ENCODE data around the gene FCHSD2.
"Not testable (repeated sequence)": the region's sequence is repeated elsewhere in the genome, so short reads cannot be mapped to it uniquely, and the experiment has no call there.

Gene FCHSD2

DNA sequence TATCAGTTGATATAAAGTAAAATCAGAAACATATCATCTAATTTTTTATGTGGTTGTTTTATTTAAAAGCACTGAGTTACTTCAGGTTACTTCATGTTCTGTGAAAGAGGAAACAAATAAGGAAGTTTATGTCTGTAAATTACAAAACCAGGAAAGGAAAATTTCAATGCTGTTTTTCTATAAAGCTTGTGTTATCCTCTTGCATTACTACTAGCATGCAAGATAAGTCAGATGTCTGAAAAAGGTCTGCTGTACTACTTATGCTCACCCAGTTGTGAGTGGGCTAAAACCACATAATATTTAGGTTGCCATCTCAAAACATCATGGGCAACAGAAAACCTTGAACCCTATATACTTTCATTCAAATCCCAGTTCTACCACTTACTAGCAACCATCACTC lies 206.4 kb downstream of the FCHSD2 start:
- no peak for DNase-seq

DNA sequence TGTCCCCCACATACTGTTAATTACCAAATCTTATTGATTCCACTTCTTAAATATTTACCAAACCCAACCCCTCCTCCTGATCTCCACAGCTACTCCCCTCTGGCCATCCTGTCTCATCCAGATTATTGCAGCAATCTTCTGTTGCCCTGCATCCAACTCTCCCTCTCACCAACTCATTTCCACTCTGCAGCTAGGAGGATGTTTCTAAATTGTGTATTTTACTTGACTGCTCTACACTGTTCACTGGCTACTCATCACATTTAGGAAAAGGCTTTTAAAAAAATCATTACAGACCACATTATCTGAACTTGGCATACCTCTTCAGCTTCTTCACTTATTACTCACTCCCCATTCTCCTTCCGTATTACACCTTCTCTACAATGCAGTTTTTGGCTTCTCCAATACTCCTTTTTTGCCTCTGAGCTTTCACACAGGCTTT lies 210.0 kb downstream of the FCHSD2 start:
- DNase-seq, result no peak

DNA sequence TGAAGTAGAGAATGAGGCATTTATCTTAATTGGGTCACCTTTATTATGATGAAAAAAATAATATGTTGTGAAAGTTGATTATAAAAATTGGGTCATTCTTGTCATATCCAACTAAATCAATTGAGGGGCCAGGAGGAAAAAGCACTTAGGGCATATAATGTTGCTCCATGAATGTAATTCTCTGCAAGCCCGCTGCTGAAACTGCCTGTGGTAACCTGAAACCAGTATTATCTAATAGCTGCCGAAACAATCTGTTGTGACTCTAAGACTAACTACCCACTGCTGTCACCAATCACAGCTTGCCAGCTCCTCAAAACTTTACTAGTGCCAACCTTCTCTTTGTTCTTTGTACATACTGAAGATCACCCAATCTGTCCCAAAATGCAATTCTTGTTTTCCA lies 212.1 kb downstream of the FCHSD2 start:
- DNase-seq, result no peak

DNA sequence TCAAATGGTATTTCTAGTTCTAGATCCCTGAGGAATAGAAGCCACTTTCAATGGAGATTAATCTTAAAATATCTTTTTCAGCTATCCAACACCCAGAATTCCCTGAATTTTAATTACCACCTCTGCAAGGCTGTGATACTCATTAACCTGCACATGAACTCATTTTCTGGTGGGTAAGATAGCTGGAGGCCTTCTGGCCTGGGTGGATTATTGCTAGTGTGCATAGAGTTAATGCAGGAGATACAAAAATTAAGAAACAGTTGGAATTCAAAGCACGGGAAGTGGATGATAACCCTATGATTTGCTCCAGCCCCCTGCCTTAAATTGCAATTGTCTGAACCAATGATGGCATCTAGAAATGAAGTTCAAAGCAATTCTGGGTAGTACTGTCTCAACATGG lies 212.9 kb downstream of the FCHSD2 start:
- no peak for DNase-seq

DNA sequence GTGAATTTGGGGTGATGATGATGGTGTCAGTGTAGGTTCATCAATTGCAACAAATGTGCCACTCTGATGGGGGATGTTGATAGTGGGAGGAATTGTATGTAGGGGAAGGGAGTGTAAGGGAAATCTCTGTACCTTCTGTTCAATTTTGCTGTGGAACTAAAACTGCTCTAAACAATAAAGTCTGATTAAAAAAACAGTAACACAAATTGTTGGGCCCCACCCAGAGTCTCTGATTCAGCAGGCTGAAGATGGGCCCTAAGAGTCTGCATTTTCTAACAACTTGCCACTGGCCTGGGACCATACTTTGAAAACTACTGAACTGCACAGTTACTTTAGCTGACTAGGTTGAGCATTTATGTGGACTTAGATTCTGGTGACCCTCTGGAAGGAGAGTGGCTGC lies 214.7 kb downstream of the FCHSD2 start:
- no peak for DNase-seq

DNA sequence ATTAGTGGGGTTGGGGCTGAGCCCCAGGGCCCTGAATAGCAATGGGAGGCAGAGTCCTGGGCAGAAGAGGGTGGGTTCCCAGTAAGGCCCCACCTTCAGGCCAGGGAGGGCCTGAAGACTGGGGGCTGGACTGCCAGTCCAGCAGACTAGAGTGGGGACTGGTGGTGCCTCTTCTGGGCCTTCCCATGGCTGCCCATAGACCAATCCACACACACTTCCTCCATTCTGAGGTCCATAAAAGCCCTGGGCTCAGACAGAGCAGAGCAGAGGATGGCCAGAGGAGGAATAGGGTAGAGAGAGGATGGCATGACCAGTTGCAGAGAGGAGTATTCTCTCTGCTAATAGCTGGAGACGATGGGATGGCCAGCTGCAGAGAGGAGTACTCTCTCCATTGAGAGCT lies 216.0 kb downstream of the FCHSD2 start:
- DNase-seq, result no peak

DNA sequence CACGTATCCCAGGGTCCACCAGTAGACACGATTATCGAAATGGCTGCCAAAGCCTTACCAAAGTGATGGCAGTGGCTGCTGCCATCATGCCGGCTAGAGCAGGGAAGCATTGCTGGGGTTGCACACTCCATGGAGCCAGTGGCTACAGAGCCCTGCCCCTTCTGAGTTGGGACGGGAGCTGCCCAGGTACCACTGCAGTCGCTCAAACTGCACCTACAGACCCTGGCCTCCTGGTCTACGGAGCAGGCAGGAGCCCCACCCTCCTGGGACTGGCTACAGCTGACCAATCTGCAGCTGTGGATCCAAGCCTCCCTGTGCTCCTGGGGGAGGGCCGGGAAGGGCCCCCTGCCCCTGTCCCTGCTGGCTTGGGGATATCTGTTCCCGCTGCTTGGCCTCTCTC lies 216.5 kb downstream of the FCHSD2 start:
- DNase-seq, result no peak

DNA sequence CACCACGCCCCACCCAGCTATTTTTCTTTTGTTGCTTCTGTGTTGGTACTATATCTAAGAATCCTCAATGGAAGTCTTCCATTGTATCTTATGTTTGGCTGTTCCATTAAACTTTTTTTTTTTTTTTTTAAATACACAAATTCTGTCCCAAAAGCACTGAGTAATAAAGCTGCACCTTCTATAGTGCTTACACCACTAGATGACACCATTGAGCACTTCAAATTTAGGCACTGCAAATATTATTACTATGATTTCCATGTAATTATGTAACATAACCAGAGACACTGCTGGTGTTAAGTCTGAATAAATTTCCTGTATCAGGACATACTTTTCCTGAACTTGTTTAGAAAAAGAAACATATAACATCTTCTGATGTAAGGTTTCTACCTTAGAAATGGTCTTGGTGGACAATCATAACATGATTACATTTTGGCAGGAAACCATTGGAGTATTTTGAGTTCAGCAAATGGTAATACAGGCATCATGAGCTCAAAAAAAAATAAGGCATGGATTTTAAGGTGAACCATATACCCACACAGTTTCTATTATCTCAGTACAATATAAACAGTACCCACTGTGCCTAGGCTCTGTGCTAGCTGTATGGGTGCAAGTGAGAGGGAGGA lies 217.4 kb downstream of the FCHSD2 start:
- DNase-seq, result no peak

DNA sequence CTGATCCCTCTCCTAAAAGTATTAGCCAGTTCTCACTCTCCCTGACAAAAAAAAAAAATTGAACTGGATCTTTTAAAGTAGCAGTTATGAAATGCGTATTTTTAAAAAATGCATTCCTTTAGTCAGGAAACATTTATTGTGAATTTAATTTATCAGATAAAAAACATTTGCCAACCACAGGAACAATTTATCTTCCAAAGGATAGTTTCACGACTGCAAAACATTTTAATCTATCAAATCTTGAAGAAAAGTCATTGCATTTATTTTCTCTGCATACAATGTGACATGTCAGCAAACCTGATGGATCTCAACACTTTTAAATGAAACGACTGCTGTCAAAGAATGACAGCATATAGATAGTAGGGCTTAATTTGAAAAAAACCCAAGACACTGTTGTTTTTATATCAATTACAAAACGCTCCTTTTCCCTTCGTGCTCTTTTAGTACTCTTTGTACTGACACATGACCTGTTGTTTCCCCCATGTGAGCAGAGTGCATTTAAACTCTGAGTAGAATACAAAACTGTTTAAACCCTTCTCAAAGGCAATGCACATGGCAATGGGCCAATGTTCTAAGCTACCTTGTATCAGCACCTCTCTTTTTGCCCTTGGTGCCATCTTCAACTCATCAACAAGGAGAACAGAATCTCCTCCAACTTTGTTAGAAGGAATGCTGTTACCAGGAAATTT lies 220.9 kb downstream of the FCHSD2 start:
- peak in 1 of 56 donors; percentile 36 for DNase-seq

DNA sequence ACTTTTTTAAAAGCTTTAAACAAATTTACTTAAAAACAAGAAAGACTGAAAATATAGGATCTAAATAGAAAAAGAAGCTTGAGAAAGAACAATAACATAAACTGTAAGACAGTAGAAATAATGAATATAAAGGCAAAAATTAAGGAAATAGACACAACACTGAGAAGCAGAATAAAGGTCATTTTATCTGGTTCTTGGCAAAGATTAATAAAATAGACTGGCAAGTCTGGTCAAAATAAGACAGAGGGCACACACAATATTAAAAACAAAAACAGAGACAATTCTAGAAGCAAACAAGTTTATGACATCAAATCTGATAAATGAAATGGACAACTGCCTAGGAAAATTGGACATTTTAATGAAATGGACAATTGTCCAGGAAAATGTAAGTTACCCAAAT lies 222.1 kb downstream of the FCHSD2 start:
- DNase-seq, result no peak

DNA sequence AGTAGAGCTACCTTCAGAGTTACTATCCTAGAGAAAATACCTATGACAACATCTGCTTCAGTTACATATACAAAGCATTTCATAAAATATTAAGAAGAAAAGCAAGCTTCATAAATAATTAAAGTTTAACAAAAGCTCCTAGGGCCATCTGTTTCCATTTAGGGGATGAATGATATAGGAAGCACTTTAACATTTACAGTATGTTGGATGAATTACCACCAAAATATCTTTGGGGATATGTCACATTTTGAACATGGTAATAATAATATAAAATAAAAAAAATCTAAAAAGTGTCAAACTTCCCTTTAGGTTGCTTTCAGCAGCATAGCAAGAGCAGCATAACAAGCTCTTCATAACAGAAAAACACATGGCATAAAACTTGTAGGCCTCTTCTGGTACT lies 223.3 kb downstream of the FCHSD2 start:
- no peak for DNase-seq

DNA sequence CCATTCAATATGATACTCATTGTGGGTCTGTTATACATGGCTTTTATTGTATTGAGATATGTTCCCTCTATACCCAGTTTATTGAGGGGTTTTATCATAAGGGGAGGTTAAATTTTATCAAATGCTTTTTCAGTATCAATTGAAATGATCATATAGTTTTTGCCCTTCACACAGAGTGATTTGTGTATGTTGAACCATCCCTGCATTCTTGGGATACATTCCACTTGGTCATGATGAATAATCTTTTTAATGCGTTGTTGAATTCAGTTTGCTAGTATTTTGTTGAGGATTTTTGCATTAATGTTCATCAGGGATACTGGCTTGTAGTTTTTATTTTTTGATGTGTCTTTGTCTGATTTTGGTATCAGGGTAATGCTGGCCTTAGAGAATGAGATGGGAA lies 229.9 kb downstream of the FCHSD2 start:
- DNase-seq, result no peak

DNA sequence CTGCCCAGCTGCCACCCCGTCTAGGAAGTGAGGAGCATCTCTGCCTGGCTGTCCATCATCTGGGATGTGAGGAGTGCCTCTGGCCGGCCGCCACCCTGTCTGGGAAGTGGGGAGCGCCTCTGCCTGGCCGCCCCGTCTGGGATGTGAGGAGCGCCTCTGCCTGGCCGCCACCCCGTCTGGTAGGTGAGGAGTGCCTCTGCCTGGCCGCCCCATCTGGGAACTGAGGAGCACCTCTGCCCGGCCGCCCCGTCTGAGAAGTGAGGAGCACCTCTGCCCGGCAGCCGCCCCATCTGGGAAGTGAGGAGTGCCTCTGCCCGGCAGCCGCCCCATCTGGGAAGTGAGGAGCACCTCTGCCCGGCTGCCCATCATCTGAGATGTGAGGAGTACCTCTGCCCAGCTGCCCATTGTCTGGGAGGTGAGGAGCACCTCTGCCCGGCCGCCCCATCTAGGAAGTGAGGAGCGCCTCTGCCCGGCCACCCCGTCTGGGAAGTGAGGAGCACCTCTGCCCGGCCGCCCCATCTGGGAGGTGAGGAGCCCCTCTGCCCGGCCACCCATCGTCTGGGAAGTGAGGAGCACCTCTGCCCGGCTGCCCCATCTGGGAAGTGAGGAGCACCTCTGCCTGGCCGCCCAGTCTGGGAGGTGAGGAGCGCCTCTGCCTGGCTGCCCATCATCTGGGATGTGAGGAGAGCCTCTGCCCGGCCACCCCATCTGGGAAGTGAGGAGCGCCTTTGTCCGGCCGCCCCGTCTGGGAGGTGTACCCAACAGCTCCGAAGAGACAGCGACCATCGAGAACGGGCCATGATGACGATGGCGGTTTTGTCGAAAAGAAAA lies 232.3 kb downstream of the FCHSD2 start:
- not testable (repeated sequence) for DNase-seq

DNA sequence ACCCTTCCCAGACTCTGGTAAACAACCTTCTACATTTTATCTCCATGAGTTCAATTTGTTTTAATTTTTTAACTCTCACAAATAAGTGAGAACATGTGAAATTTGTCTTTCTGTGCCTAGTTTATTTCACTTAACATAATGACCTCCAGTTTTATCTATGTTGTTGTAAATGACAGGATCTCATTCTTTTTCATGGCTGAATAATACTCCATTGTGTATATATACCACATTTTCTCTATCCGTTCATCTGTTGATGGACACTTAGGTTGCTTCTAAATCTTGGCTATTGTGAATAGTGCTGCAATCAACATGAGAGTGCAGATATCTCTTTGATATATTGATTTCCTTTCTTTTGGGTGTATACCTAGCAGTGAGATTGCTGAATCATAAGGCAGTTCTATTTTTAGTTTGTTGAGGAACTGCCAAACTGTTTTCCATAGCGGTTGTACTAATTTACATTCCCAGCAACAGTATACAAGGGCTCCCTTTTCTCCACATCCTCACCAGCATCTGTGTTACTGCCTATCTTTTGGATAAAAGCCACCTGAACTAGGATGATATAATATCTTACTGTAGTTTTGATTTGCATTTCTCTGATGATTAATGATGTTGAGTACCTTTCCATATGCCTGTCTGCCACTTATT lies 234.0 kb downstream of the FCHSD2 start:
- DNase-seq, result no peak

DNA sequence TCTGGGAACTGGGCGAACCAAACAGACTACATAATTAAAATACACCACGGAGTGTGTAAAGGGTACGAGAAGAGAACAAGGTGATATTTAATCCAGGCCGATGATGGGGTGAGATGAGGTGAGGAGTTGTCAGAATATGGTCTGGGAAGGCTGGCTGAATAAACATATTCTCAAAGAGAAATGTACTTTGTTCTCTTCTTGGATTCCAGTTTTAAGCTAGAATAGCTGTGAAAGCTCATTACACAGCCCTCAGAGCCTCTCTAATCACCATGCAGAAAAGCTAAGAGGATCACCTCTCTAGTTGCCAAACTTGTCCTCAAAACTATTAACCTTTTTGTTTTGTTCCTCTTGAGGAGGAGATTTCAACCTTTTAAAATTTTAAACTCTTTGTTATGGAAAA lies 238.1 kb downstream of the FCHSD2 start:
- no peak for DNase-seq

DNA sequence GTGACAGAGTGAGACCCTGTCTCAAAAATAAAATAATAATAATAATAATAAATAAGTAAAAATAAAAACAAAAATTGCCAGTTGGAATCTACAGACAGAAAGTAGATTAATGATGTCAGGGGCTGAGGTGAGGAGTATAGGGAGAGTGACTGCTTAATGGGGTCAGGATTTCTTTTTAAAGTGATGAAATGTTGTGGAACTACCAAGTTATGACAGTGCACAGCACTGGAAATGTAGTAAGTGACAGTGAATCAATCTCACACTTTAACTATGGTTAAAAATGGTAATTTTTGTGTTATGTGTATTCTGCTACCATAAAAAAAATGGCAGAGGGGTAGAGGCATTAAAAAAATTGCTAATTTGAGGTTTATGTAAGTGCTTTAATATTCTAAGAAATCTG lies 240.7 kb downstream of the FCHSD2 start:
- DNase-seq, result no peak

DNA sequence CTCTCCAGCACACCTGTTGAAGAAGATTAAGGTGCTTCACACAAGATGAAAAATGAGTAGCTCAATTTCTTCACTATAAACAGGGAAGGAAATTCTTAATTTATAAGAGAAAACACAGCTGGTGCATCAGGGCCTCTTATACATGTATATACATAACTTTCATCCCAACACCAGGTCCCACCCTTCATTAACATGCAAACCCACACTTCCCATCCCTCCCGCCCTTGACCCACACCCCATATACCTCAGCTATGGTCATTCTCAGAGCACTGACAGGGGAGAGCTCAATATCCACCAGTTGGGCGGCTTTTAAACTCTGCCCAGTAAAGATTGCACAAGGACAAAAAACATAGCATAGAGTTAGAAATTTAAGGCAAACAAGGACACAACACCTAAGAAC lies 242.1 kb downstream of the FCHSD2 start:
- no peak for DNase-seq

DNA sequence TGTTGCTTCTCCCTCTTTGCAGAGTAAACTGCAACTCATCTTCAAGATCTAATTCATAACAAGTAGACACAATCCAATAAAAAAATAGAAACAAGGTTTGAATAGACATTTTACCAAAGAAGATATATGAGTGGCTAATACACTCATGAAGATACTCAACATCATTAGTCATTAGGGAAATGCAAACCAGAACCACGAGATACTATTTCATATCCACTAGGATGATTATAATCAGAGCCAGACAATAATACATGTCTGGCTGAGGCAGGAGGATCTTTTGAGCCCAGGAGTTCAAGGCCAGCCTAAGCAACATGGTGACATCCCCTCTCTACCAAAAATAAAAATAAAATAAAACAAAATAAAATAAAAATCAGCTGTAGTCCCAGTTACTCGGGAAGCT lies 242.9 kb downstream of the FCHSD2 start:
- DNase-seq, result no peak

DNA sequence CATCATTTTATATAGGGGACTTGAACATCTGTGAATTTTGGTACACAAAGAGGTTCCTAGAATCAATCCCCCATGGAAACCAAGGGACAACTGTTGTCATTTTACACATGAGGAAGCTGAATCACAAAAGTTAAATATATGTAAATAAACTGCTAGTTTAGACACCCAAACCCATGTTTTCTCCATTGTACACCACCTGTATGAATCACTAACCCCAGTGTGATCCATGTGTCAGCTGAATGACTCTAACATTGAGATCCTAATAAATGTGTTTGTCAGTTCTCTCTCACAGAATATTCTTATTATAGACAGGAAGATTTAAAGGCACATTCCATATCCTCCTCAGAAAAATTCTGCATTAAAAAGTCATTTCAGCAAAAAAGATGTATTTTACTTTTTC lies 244.6 kb downstream of the FCHSD2 start:
- no peak for DNase-seq

DNA sequence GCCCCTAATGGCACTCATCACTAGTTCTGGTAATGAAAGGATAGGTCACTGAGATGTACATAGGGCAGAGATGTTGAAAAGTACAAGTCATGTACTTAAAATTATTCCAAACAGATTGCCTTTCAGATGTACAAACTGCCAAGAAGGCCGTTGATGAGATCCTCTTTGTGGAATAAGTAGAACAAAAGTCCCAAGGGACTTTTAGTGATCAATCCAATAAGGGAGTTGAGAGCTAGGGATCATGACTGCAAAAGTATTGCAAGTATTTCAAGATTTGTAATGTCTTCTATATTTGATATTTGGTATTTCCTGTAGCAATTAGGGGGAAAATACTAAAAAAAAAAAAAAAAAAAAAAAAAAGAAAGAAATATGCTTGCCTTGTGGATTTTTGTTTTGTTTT lies 245.7 kb downstream of the FCHSD2 start:
- DNase-seq, result no peak

DNA sequence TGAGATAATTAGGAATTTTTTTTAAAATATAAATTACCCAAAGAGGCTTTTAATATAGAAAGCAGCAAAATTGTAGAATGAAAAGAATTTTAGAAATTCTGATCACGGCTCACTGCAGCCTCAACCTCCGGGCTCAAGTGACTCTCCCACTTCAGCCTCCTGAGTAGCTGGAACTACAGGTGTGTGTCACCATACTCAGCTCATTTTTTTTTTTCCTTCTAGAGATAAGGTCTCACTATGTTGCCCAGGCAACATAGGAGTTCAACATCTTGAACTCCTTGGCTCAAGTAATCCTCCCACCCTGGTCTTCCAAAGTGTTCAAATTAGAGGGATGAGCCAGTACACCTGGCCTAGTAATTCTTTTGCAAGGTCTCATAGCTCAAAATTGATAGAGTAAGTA lies 251.2 kb downstream of the FCHSD2 start:
- DNase-seq, result no peak

DNA sequence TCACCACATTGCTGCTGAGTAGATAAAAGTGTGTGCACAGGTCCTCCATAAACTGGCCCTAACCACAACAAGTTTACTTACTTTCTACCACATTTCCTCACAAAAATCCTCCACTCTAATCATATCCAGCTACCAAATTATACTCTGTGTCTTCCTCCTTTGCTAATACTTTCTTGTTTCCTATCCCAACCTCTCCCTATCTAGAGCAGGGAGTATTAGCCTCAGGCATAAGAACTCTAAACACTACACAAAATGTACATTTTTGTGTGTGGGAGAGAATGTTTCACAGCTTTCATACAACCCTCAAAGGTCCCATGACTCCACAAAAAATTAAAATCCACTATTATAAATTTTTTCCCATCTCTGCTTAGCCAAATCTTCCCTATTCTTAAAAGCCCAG lies 255.5 kb downstream of the FCHSD2 start:
- DNase-seq, result no peak
